ENCODE results near the gene SMIM8. TPM values are rescaled to one million over a fixed set of nuclear protein-coding genes. Genes with fewer than 3 reads are reported as not detected.
"Not testable (repeated sequence)": the region's sequence is repeated elsewhere in the genome, so short reads cannot be mapped to it uniquely, and the experiment has no call there.

Gene SMIM8
- total RNA-seq, 1 donor from 2014 or later, result 5.0 TPM

GRCh38 chr6:87319271-87319987 is 3.0 kb upstream of the SMIM8 start:
- TF ChIP-seq, protein P1, sequence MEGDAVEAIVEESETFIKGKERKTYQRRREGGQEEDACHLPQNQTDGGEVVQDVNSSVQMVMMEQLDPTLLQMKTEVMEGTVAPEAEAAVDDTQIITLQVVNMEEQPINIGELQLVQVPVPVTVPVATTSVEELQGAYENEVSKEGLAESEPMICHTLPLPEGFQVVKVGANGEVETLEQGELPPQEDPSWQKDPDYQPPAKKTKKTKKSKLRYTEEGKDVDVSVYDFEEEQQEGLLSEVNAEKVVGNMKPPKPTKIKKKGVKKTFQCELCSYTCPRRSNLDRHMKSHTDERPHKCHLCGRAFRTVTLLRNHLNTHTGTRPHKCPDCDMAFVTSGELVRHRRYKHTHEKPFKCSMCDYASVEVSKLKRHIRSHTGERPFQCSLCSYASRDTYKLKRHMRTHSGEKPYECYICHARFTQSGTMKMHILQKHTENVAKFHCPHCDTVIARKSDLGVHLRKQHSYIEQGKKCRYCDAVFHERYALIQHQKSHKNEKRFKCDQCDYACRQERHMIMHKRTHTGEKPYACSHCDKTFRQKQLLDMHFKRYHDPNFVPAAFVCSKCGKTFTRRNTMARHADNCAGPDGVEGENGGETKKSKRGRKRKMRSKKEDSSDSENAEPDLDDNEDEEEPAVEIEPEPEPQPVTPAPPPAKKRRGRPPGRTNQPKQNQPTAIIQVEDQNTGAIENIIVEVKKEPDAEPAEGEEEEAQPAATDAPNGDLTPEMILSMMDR (IDR thresholded peaks at IDR 0.05; ENCODE audit: insufficient read depth, low read length, severe bottlenecking), result no peak
- DNase-seq (ENCODE audit: low read depth), result no peak
- Histone ChIP-seq H3K36me3 (ENCODE audit: control insufficient read depth, insufficient read depth, low read length) (no peaks in the 10 kb centered on the region), H3K27me3 (ENCODE audit: control insufficient read depth, insufficient read depth, low read length) (no peaks in the 10 kb centered on the region), H3K4me3 (ENCODE audit: low read depth, low read length) (no peak overlapping the region)
- no peak for FAIRE-seq

GRCh38 chr6:87323880-87324279 is 1.5 kb downstream of the SMIM8 start:
- not testable (repeated sequence) for DNase-seq (ENCODE audit: low read depth); FAIRE-seq; H3K27me3 ChIP-seq (ENCODE audit: control insufficient read depth, insufficient read depth, low read length); H3K4me3 ChIP-seq (ENCODE audit: low read depth, low read length); H3K36me3 ChIP-seq (ENCODE audit: control insufficient read depth, insufficient read depth, low read length)

DNA sequence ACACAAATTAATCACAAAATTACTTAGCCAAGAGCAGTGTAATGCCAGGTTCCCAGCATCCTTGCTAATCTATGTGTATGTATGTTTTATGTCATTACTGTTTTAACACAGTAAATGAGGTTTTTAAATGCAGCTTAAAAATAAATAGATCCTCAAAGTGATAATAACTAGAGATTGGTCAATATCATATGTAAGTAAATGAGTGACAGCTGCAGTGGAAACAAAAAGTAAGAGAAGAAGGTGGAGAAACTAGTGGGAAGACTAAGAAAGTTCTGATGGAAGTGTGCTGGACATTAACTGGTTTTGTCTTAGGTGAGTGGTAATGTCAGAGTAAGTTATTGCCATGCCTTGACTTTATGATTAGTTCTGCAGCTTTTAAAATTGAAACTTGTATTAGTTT is 8.6 kb downstream of the SMIM8 start:
- no peak for FAIRE-seq
- DNase-seq (ENCODE audit: low read depth), result no peak
- Histone ChIP-seq H3K4me3 (ENCODE audit: low read depth, low read length) (no peak overlapping the region), H3K27me3 (ENCODE audit: control insufficient read depth, insufficient read depth, low read length) (no peaks in the 10 kb centered on the region), H3K36me3 (ENCODE audit: control insufficient read depth, insufficient read depth, low read length) (no peaks in the 10 kb centered on the region)
- TF ChIP-seq, protein P1 (IDR thresholded peaks at IDR 0.05; ENCODE audit: insufficient read depth, low read length, severe bottlenecking), result no peak

DNA sequence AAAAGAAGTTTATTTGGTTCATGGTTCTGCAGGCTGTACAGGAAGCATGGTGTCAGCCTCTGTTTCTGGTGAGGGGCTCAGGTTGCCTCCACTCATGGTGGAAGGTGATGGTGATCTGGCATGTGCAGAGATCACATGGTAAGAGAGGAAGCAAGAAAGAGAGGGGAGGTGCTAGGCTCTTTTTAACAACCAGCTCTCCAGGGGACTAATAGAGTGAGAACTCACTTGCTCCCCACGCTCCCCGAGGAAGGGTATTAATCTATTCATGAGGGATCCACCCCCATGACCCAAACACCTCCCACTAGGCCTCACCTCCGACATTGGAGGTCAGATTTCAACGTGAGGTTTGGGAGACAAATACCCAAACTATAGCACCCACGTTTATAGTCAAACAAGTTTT is 10.6 kb downstream of the SMIM8 start:
- no peak for DNase-seq (ENCODE audit: low read depth)
- H3K4me3 ChIP-seq (ENCODE audit: low read depth, low read length), result no peak overlapping the region
- TF ChIP-seq, protein P1 (IDR thresholded peaks at IDR 0.05; ENCODE audit: insufficient read depth, low read length, severe bottlenecking), result no peak
- H3K36me3 ChIP-seq (ENCODE audit: control insufficient read depth, insufficient read depth, low read length), result no peaks in the 10 kb centered on the region
- FAIRE-seq, result no peak
- no peaks in the 10 kb centered on the region for H3K27me3 ChIP-seq (ENCODE audit: control insufficient read depth, insufficient read depth, low read length)

DNA sequence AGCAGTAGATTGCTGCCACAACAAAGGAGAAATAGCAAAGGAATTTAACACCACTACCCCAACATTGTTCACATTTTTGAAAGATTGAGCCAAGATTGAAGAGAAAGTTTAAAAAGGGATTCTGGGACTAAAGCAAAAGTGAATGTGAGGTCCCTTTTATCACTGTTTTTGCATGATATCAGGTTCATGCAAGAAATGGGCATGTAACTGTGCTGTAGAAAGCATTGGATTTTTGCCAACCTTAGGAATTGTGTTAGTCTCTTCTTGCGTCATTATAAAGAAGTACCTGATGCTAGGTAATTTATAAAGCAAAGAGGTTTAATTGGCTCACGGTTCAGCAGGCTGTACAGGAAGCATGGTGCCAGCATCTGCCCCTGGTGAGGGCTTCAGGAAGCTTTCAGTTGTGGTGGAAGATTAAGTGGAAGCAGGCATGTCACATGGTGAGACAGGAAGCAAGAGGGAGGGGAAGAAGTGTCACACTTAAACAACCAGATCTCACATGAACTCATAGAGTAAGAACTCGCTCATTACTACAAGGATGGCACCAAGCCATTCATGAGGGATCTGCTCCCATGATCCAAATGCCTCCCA is 11.3 kb downstream of the SMIM8 start:
- Histone ChIP-seq H3K4me3 (ENCODE audit: low read depth, low read length) (no peak overlapping the region), H3K27me3 (ENCODE audit: control insufficient read depth, insufficient read depth, low read length) (no peaks in the 10 kb centered on the region), H3K36me3 (ENCODE audit: control insufficient read depth, insufficient read depth, low read length) (no peaks in the 10 kb centered on the region)
- FAIRE-seq (no peak), DNase-seq (ENCODE audit: low read depth) (peak; percentile 40)
- TF ChIP-seq, protein P1 (IDR thresholded peaks at IDR 0.05; ENCODE audit: insufficient read depth, low read length, severe bottlenecking), result no peak

GRCh38 chr6:87334683-87335082 is 12.3 kb downstream of the SMIM8 start:
- TF ChIP-seq, protein P1 (IDR thresholded peaks at IDR 0.05; ENCODE audit: insufficient read depth, low read length, severe bottlenecking), result no peak

More at GRCh38 chr6:87334683-87335082, 12.3 kb downstream of the SMIM8 start:
- H3K36me3 ChIP-seq (ENCODE audit: control insufficient read depth, insufficient read depth, low read length), result no peaks in the 10 kb centered on the region
- H3K27me3 ChIP-seq (ENCODE audit: control insufficient read depth, insufficient read depth, low read length), result no peaks in the 10 kb centered on the region
- DNase-seq (ENCODE audit: low read depth) (no peak), FAIRE-seq (no peak)
- H3K4me3 ChIP-seq (ENCODE audit: low read depth, low read length), result no peak overlapping the region
